Sigmoid colon (tissue), 3 donors: ENCODE measurements around the gene AGPAT2.

Experiments
- POLR2A ChIP-seq, 2 donors: fragments of 450-650 bp; IDR thresholded peaks; one replicate each; pipeline ENCODE4 v1.6.1; 2016; ENCODE audit warnings: antibody characterized with exemption in 2 of 2, mild to moderate bottlenecking in 2 of 2, moderate library complexity in 2 of 2
- TF ChIP-seq, protein P1 (sequence below), 4 experiments: fragments of 450-650 bp in 3 of 4; fragments of 200-600 bp in 1 of 4; IDR thresholded peaks; one replicate each; pipeline ENCODE4 v1.5.1; 2016 to 2019; ENCODE audit warnings: antibody characterized with exemption in 4 of 4, mild to moderate bottlenecking in 3 of 4, moderate library complexity in 2 of 4

DNA sequence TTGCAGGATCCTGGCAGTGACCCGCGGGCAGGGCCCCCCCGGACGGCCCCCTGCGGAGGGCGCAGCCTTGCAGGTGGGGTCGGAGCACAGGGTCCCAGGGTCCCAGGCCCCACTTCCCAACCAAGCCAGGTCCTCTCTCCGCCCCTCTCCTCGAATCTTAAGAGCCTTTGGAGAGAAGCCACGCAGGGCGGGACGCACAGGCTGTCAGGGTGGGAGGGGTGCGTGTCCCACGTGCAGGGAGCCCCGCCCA is 43.0 kb downstream of the AGPAT2 start:
- TF ChIP-seq, protein P1, sequence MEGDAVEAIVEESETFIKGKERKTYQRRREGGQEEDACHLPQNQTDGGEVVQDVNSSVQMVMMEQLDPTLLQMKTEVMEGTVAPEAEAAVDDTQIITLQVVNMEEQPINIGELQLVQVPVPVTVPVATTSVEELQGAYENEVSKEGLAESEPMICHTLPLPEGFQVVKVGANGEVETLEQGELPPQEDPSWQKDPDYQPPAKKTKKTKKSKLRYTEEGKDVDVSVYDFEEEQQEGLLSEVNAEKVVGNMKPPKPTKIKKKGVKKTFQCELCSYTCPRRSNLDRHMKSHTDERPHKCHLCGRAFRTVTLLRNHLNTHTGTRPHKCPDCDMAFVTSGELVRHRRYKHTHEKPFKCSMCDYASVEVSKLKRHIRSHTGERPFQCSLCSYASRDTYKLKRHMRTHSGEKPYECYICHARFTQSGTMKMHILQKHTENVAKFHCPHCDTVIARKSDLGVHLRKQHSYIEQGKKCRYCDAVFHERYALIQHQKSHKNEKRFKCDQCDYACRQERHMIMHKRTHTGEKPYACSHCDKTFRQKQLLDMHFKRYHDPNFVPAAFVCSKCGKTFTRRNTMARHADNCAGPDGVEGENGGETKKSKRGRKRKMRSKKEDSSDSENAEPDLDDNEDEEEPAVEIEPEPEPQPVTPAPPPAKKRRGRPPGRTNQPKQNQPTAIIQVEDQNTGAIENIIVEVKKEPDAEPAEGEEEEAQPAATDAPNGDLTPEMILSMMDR (IDR thresholded peaks at IDR 0.05), result no peak
- no peak for TF ChIP-seq POLR2A (IDR thresholded peaks at IDR 0.05)
